ENCODE results near the gene NHSL1.

The NHSL1 gene

GRCh38 chr6:138494312-138494711 is 5.0 kb downstream of the NHSL1 start:
- no peak for DNase-seq

- DNase-seq: no peak
These were observed 5.9 kb downstream of the NHSL1 start for GRCh38 chr6:138493413-138493812.

- no peak for DNase-seq
These were observed 6.4 kb downstream of the NHSL1 start for GRCh38 chr6:138492871-138493270.

GRCh38 chr6:138492113-138492512 is 7.2 kb downstream of the NHSL1 start:
- DNase-seq: no peak

- DNase-seq: no peak
These were observed 8.3 kb downstream of the NHSL1 start for GRCh38 chr6:138491017-138491416.

GRCh38 chr6:138489846-138490245 is 9.4 kb downstream of the NHSL1 start:
- no peak for DNase-seq

GRCh38 chr6:138487102-138487604 is 12.1 kb downstream of the NHSL1 start:
- no peak for DNase-seq

- DNase-seq: no peak
These were observed 12.8 kb downstream of the NHSL1 start for GRCh38 chr6:138486249-138487101.

GRCh38 chr6:138485586-138486248 is 13.6 kb downstream of the NHSL1 start:
- no peak for DNase-seq

- DNase-seq: no peak
These were observed 14.2 kb downstream of the NHSL1 start for GRCh38 chr6:138485005-138485545.

- DNase-seq: no peak
These were observed 15.1 kb downstream of the NHSL1 start for GRCh38 chr6:138484018-138484731.

GRCh38 chr6:138482816-138483215 is 16.5 kb downstream of the NHSL1 start:
- DNase-seq: no peak

- no peak for DNase-seq
These were observed 18.9 kb downstream of the NHSL1 start for GRCh38 chr6:138480279-138480949.

- no peak for DNase-seq
These were observed 21.3 kb downstream of the NHSL1 start for GRCh38 chr6:138477913-138478539.

GRCh38 chr6:138476116-138476515 is 23.2 kb downstream of the NHSL1 start:
- no peak for DNase-seq

- DNase-seq: no peak
These were observed 26.1 kb downstream of the NHSL1 start for GRCh38 chr6:138473144-138473543.

- no peak for DNase-seq
These were observed 30.8 kb downstream of the NHSL1 start for GRCh38 chr6:138468320-138469015.

GRCh38 chr6:138467901-138468300 is 31.4 kb downstream of the NHSL1 start:
- no peak for DNase-seq

- DNase-seq: no peak
These were observed 34.2 kb downstream of the NHSL1 start for GRCh38 chr6:138465007-138465645.

GRCh38 chr6:138464085-138464484 is 35.2 kb downstream of the NHSL1 start:
- no peak for DNase-seq

- DNase-seq: no peak
These were observed 37.6 kb downstream of the NHSL1 start for GRCh38 chr6:138461647-138462046.

Data from activated naive CD4-positive, alpha-beta T cell (primary cell).